Measurements from ENCODE around the gene USP8.

DNA sequence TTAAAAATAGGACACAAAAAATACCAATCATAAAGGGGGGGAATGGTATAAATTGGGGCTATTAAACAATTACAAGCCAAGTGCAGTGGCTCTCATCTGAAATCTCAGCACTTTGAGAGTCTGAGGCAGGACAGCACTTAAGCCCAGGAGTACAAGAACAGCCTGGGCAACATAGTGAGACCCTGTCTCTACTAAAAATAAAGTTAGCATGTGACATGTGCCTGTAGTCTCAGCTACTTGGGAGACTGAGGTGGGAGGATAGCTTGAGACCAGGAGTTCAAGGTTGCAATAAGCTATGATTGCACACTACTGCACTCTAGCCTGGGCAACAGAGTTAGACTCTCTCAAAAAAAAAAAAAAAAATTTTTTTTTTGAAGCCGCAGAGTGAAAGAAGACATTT, 45.4 kb upstream of the USP8 start:
- TF ChIP-seq TAF1 (conservative IDR thresholded peaks at IDR 0.05), result no peak
- TF ChIP-seq, protein P1, sequence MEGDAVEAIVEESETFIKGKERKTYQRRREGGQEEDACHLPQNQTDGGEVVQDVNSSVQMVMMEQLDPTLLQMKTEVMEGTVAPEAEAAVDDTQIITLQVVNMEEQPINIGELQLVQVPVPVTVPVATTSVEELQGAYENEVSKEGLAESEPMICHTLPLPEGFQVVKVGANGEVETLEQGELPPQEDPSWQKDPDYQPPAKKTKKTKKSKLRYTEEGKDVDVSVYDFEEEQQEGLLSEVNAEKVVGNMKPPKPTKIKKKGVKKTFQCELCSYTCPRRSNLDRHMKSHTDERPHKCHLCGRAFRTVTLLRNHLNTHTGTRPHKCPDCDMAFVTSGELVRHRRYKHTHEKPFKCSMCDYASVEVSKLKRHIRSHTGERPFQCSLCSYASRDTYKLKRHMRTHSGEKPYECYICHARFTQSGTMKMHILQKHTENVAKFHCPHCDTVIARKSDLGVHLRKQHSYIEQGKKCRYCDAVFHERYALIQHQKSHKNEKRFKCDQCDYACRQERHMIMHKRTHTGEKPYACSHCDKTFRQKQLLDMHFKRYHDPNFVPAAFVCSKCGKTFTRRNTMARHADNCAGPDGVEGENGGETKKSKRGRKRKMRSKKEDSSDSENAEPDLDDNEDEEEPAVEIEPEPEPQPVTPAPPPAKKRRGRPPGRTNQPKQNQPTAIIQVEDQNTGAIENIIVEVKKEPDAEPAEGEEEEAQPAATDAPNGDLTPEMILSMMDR (IDR thresholded peaks at IDR 0.05; ENCODE audit: low read depth, low read length, missing input control), result no peak
- TF ChIP-seq JUND (IDR thresholded peaks at IDR 0.05), result no peak
- no peak for TF ChIP-seq SP1 (IDR thresholded peaks at IDR 0.05)
- TF ChIP-seq, protein P2, sequence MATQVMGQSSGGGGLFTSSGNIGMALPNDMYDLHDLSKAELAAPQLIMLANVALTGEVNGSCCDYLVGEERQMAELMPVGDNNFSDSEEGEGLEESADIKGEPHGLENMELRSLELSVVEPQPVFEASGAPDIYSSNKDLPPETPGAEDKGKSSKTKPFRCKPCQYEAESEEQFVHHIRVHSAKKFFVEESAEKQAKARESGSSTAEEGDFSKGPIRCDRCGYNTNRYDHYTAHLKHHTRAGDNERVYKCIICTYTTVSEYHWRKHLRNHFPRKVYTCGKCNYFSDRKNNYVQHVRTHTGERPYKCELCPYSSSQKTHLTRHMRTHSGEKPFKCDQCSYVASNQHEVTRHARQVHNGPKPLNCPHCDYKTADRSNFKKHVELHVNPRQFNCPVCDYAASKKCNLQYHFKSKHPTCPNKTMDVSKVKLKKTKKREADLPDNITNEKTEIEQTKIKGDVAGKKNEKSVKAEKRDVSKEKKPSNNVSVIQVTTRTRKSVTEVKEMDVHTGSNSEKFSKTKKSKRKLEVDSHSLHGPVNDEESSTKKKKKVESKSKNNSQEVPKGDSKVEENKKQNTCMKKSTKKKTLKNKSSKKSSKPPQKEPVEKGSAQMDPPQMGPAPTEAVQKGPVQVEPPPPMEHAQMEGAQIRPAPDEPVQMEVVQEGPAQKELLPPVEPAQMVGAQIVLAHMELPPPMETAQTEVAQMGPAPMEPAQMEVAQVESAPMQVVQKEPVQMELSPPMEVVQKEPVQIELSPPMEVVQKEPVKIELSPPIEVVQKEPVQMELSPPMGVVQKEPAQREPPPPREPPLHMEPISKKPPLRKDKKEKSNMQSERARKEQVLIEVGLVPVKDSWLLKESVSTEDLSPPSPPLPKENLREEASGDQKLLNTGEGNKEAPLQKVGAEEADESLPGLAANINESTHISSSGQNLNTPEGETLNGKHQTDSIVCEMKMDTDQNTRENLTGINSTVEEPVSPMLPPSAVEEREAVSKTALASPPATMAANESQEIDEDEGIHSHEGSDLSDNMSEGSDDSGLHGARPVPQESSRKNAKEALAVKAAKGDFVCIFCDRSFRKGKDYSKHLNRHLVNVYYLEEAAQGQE (IDR thresholded peaks at IDR 0.05), result no peak
- TF ChIP-seq YY1 (IDR thresholded peaks at IDR 0.05), result no peak
- TF ChIP-seq RAD21 (IDR thresholded peaks at IDR 0.05), result no peak
- TF ChIP-seq, protein P3, sequence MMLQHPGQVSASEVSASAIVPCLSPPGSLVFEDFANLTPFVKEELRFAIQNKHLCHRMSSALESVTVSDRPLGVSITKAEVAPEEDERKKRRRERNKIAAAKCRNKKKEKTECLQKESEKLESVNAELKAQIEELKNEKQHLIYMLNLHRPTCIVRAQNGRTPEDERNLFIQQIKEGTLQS (IDR thresholded peaks at IDR 0.05), result no peak
- TF ChIP-seq EGR1 (IDR thresholded peaks at IDR 0.05; ENCODE audit: low read depth in 2 of 2), result no peak
- no peak for TF ChIP-seq NR2F2 (IDR thresholded peaks at IDR 0.05)
- TF ChIP-seq GABPA (IDR thresholded peaks at IDR 0.05 in 1 of 2, conservative IDR thresholded peaks at IDR 0.05 in 1 of 2), result no peak
- TF ChIP-seq RXRA (IDR thresholded peaks at IDR 0.05), result no peak
- TF ChIP-seq, protein P4, sequence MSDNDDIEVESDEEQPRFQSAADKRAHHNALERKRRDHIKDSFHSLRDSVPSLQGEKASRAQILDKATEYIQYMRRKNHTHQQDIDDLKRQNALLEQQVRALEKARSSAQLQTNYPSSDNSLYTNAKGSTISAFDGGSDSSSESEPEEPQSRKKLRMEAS (IDR thresholded peaks at IDR 0.05), result no peak
